DOHH2 (cell line): Measurements from ENCODE around the gene DNAAF3.

ENCODE experiments used
- H3F3A ChIP-seq: fragments of 200-600 bp; sonication (generic), shearing (Covaris generic); 2 replicates; pipeline ENCODE4 v1.6.0; 2016; ENCODE audit warnings: antibody characterized with exemption, mild to moderate bottlenecking; ENCODE audit not compliant: control insufficient read depth, insufficient read depth
- H3K27ac ChIP-seq: fragments of 200-600 bp; sonication (generic); 2 replicates; pipeline ENCODE4 v1.5.1; 2014; ENCODE audit warnings: low read depth, mild to moderate bottlenecking, low read length, moderate library complexity
- H3K27me3 ChIP-seq: fragments of 200-600 bp; sonication (generic); 2 replicates; pipeline ENCODE4 v1.6.1; 2014; ENCODE audit warnings: mild to moderate bottlenecking, low read length, mixed read lengths; ENCODE audit not compliant: control insufficient read depth
- H3K36me3 ChIP-seq: fragments of 200-600 bp; sonication (generic); 2 replicates; pipeline ENCODE4 v1.6.1; 2014; ENCODE audit warnings: mild to moderate bottlenecking, low read length, moderate library complexity, mixed read lengths; ENCODE audit not compliant: control insufficient read depth
- H3K4me1 ChIP-seq: fragments of 200-600 bp; sonication (generic); 2 replicates; pipeline ENCODE4 v1.6.1; 2014; ENCODE audit warnings: mild to moderate bottlenecking, low read length, mixed read lengths; ENCODE audit not compliant: control insufficient read depth
- H3K4me2 ChIP-seq: fragments of 200-600 bp; sonication (generic); 2 replicates; pipeline ENCODE4 v1.6.0; 2014; ENCODE audit warnings: mild to moderate bottlenecking, low read length, moderate library complexity
- H3K4me3 ChIP-seq: fragments of 200-600 bp; sonication (generic); 2 replicates; pipeline ENCODE4 v1.5.1; 2014; ENCODE audit warnings: mild to moderate bottlenecking, low read length, mixed read lengths
- H3K79me2 ChIP-seq: fragments of 200-600 bp; sonication (generic); 2 replicates; pipeline ENCODE4 v1.6.1; 2014; ENCODE audit warnings: mild to moderate bottlenecking, low read length, mixed read lengths; ENCODE audit not compliant: control insufficient read depth
- H3K9me2 ChIP-seq: fragments of 200-600 bp; sonication (generic); replicated peaks from 2 replicates; pipeline ENCODE4 v1.6.1; 2014; ENCODE audit warnings: mild to moderate bottlenecking, low read length, mixed read lengths; ENCODE audit not compliant: control insufficient read depth
- H3K9me3 ChIP-seq: fragments of 200-600 bp; sonication (generic); 2 replicates; pipeline ENCODE4 v1.6.1; 2014; ENCODE audit warnings: antibody characterized with exemption, low read length, mixed read lengths; ENCODE audit not compliant: control insufficient read depth, insufficient read depth
- H4K20me1 ChIP-seq: fragments of 200-600 bp; sonication (generic); 2 replicates; pipeline ENCODE4 v1.6.0; 2014; ENCODE audit warnings: low read depth, mild to moderate bottlenecking, antibody characterized with exemption, low read length, moderate library complexity; ENCODE audit not compliant: control insufficient read depth, insufficient read depth
- EZH2phosphoT487 ChIP-seq: fragments of 200-600 bp; sonication (generic); IDR thresholded peaks from 2 replicates; pipeline ENCODE4 v1.6.1; 2017; ENCODE audit warnings: borderline replicate concordance, mild to moderate bottlenecking, antibody characterized with exemption, low read length, moderate library complexity, mixed read lengths
- TF ChIP-seq, protein P1 (sequence below): fragments of 200-600 bp; sonication (generic); IDR thresholded peaks from one replicate; pipeline ENCODE4 v1.5.1; 2014; ENCODE audit warnings: antibody characterized with exemption, mild to moderate bottlenecking, low read depth, low read length; ENCODE audit not compliant: poor library complexity, severe bottlenecking

The DNAAF3 gene

DNA sequence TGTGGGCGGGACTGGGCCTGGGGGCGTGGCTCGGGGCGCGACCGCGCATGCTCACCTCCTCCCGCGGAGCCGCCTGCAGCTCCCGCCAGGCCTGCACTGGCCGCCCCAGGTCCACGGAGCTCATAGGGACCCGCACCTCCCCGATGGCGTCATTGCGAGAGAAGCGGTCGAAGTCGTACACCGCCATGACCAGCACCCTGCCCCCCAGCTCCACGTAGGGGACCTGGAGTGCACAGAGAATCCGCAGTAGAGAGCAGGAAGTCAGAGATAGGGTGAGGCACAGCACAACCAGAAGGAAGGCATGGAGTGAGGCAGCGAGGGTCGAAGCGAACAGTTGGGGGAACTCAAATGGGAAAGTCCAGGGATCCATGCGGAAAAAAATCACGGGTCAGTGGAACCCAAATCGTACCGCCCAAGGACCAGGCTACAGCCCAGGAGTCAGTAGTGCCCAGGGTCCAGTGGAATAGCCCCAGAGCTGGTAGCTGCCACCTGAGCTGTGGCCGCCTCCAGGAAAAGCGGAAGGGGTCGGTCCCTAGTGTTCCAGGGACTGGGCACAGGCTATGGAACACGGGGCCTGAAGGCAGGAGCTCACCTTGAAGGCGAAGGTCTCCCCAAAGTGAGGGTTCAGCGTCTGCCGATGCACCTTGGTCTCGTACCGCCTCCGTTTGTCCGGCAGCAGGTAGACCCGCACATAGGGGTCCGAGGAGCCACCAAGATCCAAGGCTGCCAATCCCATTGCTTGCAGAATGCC lies 8.9 kb upstream of the DNAAF3 start:
- H3K27ac ChIP-seq, result no peak overlapping the region
- H3K4me2 ChIP-seq, result no peak overlapping the region
- no peak overlapping the region for H3K4me3 ChIP-seq
- no peaks in the 10 kb centered on the region for H3K79me2 ChIP-seq
- no peaks in the 10 kb centered on the region for H3F3A ChIP-seq
- peaks cover 39% of the 10 kb centered on the region for H3K4me1 ChIP-seq
- no peaks in the 10 kb centered on the region; the same call in 1 of the 2 replicates for H4K20me1 ChIP-seq
- TF ChIP-seq EZH2phosphoT487, result no peak
- TF ChIP-seq, protein P1, sequence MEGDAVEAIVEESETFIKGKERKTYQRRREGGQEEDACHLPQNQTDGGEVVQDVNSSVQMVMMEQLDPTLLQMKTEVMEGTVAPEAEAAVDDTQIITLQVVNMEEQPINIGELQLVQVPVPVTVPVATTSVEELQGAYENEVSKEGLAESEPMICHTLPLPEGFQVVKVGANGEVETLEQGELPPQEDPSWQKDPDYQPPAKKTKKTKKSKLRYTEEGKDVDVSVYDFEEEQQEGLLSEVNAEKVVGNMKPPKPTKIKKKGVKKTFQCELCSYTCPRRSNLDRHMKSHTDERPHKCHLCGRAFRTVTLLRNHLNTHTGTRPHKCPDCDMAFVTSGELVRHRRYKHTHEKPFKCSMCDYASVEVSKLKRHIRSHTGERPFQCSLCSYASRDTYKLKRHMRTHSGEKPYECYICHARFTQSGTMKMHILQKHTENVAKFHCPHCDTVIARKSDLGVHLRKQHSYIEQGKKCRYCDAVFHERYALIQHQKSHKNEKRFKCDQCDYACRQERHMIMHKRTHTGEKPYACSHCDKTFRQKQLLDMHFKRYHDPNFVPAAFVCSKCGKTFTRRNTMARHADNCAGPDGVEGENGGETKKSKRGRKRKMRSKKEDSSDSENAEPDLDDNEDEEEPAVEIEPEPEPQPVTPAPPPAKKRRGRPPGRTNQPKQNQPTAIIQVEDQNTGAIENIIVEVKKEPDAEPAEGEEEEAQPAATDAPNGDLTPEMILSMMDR, result no peak
- peaks cover 22% of the 10 kb centered on the region for H3K27me3 ChIP-seq
- no peaks in the 10 kb centered on the region for H3K36me3 ChIP-seq
- peaks cover 21% of the 10 kb centered on the region; the same call in 1 of the 2 replicates for H3K9me3 ChIP-seq
- H3K9me2 ChIP-seq, result no peaks in the 10 kb centered on the region

DNA sequence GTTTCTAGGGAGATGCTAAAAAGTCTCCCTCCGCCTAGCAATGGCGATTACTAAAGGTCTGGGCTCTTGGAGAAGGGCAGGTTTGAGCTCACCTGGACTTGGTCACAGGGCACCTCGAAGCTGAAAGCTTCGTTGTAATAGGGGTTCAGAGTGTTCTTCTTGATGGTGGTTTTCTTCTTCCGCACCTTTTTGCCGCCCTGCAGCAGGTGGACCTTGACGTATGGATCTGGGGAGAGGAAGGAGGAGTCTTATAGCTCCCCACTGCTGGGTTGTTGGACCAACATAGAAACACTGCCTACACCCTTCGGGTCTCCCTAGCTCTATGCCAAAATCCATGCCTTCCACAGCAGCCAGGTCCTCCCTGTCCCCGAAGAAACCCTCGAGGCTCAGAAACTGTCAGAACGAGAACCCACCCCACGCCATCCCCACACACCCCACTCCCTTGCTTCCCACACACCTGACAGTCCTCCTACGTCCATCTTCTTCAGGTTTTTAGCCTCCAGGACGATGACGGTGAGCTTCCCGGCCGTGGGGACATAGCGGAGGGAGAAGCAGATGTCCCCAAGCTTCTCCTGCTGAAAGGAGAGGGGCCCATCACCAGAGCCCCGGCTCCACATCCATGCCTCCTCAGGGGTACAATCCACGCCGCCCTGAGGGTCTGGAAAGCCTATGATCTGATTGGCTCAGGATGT lies 8.2 kb upstream of the DNAAF3 start:
- H3K36me3 ChIP-seq, result no peaks in the 10 kb centered on the region
- H3F3A ChIP-seq, result no peaks in the 10 kb centered on the region
- H3K9me2 ChIP-seq, result no peaks in the 10 kb centered on the region
- peak overlapping the region; percentile 77 for H3K4me3 ChIP-seq
- H3K4me1 ChIP-seq, result peaks cover 31% of the 10 kb centered on the region
- TF ChIP-seq, protein P1, result no peak
- H3K27ac ChIP-seq, result no peak overlapping the region
- peak overlapping the region; percentile 75 for H3K4me2 ChIP-seq
- H3K27me3 ChIP-seq, result peaks cover 16% of the 10 kb centered on the region
- H4K20me1 ChIP-seq, result no peaks in the 10 kb centered on the region
- H3K9me3 ChIP-seq, result peaks cover 21% of the 10 kb centered on the region; the same call in 1 of the 2 replicates
- no peaks in the 10 kb centered on the region for H3K79me2 ChIP-seq

DNA sequence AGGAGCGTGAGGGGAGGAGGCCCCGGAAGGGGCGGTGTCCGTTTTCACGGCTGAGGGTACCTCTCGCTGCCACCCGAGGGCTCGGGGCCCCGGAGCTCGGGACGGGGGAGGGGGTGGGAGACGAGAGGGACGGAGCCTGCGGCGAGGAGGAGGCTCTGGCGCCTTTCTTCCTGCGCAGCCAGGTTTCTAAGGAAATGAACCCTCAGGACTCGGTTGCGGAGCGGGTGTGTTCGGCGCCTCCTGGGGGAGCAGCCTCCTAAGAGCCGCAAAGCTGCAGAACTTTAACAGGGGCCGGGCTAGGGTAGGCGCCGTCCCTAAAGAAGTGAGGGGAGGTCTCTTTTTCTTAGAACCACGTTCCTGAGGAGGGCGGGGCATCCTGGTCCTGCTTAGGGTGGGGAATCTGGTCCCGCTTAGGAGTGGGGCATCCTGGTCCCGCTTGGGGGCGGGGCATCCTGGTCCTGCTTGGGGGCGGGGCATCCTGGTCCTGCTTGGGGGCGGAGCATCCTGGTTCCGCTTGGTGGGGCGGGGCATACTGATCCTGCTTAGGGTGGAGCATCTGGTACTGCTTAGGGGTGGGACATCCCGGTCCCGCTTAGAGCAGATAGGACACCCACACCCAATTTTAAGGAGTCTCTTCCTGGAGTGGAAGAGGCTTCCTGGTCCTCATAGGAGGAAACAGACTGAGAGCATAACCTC lies 7.4 kb upstream of the DNAAF3 start:
- H3K4me1 ChIP-seq, result peaks cover 24% of the 10 kb centered on the region
- peaks cover 14% of the 10 kb centered on the region for H3K27me3 ChIP-seq
- no peaks in the 10 kb centered on the region for H3K79me2 ChIP-seq
- peak overlapping the region; percentile 77 for H3K4me3 ChIP-seq
- no peaks in the 10 kb centered on the region for H3K36me3 ChIP-seq
- TF ChIP-seq, protein P1, result peak; percentile 15
- TF ChIP-seq EZH2phosphoT487, result no peak
- no peak overlapping the region for H3K27ac ChIP-seq
- H3F3A ChIP-seq, result no peaks in the 10 kb centered on the region
- H3K9me2 ChIP-seq, result no peaks in the 10 kb centered on the region
- peaks cover 21% of the 10 kb centered on the region; the same call in 1 of the 2 replicates for H3K9me3 ChIP-seq
- H3K4me2 ChIP-seq, result peak overlapping the region; percentile 75
- no peaks in the 10 kb centered on the region for H4K20me1 ChIP-seq
